Activated CD4-positive, alpha-beta T cell treated with anti-CD3 and anti-CD28 coated beads, Interleukin-10, Interleukin-2, amounts not matched to agents 100 ng/mL and 50 ng/mL, durations not matched to agents 16 hours and 8 hours (primary cell): ENCODE data around the gene TTC3.
"Not testable (repeated sequence)": the region's sequence is repeated elsewhere in the genome, so short reads cannot be mapped to it uniquely, and the experiment has no call there.

ENCODE experiments used
- DNase-seq: peaks from one replicate; pipeline ENCODE4 v3.0.0-alpha.2; 2020

TTC3 gene

GRCh38 chr21:37095821-37096220 is 22.8 kb downstream of the TTC3 start:
- DNase-seq: no peak

DNA sequence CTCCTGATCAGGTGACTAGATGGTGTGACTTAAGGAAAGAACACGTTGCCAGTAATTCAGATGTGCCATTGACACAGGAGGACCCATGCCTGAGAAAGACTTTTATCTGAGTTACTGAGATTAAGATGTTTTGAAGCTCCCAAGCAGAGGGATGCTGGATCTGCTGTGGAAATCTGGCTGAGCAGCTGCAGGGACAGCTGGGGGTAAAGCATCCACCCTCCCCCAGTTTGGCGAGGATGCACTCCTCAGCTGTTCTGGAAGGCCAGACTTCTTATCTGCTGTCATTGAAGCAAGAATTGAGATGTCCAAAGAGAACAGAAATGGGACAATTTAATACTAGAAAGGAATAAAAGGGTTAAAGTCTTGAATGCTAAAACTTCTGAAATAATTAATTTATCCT is 25.7 kb downstream of the TTC3 start:
- DNase-seq: no peak

DNA sequence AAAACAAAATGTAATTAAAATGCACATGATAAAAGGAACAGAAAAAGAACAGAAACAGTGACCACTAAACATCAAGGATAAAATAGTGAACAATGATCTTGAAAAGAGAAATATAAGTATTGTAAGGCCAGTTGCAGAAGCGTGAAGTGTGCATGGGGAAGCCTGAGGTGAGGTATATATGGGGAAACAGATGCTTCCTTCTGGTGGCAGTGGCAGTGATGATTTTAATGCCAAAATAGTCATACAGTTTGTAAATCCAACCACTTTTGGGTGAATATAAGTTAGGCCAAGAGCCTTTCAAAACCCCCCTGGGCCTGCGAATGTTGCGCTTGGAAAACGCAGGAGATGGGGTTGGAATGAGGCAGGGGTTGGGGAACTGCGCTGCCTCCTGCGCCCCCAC is 27.3 kb downstream of the TTC3 start:
- no peak for DNase-seq

- DNase-seq: no peak
Observed at GRCh38 chr21:37101384-37101783, 28.3 kb downstream of the TTC3 start.

DNA sequence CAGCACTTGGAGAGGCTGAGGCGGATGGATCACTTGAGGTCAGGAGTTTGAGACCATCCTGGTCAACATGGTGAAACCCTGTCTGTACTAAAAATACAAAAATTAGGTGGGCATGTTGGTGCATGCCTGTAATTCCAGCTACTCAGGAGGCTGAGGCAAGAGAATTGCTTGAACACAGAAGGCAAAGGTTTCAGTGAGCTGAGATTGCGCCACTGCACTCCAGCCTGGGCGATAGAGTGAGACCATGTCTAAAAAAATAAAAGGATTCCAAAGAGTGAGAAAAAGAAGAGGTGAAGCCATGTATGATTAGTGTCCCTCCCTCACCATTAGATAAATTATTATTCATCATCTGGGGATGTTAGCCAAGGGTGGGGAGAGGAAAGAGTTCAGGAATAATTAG is 29.7 kb downstream of the TTC3 start:
- DNase-seq: not testable (repeated sequence)

DNA sequence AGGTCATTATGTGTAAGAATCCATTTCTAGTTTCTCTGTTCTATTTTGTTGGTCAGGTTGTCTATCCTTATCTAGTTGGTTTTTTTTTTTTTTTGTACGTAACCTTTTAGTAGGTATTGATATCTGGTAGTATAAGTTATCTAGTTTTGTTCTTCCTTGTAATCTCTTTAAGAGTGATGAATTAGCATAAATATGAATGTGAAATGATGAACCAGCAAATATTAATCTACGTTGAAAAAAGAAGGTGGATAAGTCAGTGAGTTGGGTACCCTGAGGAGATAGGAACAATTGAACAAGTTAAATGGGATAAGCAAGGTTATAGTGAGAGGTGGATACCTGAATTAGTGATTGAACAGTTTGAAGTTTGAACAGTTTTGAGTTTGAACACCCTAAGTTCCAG is 33.9 kb downstream of the TTC3 start:
- no peak for DNase-seq

GRCh38 chr21:37111029-37111428 is 38.0 kb downstream of the TTC3 start:
- not testable (repeated sequence) for DNase-seq

DNA sequence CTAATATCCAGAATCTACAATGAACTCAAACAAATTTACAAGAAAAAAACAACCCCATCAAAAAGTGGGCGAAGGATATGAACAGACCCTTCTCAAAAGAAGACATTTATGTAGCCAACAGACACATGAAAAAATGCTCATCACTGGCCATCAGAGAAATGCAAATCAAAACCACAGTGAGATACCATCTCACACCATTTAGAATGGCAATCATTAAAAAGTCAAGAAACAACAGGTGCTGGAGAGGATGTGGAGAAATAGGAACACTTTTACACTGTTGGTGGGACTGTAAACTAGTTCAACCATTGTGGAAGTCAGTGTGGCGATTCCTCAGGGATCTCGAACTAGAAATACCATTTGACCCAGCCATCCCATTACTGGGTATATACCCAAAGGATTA is 41.2 kb downstream of the TTC3 start:
- DNase-seq: not testable (repeated sequence)

DNA sequence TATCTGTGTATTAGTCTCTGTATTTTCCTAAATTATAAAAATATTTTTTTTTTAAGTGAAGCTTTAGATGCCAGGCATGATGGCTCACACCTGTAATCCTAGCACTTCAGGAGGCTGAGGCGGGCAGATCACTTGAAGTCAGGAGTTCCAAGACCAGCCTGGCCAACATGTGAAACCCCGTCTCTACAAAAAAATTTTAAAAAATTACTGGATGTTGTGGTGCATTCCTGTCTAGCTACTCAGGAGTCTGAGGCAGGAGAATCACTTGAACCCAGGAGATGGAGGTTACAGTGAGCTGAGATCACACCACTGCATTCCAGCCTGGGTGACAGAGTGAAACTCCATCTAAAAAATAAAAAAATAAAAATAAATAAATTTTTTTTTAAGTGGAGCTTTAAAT is 43.4 kb downstream of the TTC3 start:
- not testable (repeated sequence) for DNase-seq

DNA sequence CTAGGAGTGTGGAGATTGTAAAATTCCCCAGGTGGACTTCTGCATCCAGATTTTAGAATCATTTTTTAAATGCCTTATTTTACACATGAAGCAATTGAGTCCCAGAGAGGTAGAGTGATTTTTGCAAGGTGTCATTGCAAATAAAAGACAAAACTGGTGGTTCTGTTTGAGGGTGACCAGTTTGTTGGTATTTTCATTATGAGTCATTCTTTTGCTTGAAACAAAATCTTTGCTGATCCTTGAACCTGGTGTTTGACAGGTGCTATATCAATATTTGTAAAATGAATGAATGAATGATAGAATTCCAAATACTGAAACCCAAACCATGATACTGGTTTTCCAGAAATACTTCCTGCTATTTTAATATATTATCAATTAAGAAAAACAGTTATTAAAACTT is 44.1 kb downstream of the TTC3 start:
- no peak for DNase-seq

GRCh38 chr21:37118187-37118826 is 45.3 kb downstream of the TTC3 start:
- no peak for DNase-seq

- no peak for DNase-seq
Observed at GRCh38 chr21:37119421-37120218, 46.6 kb downstream of the TTC3 start.

GRCh38 chr21:37128076-37128475 is 55.0 kb downstream of the TTC3 start:
- DNase-seq: no peak

GRCh38 chr21:37130971-37131370 is 57.9 kb downstream of the TTC3 start:
- DNase-seq: no peak

DNA sequence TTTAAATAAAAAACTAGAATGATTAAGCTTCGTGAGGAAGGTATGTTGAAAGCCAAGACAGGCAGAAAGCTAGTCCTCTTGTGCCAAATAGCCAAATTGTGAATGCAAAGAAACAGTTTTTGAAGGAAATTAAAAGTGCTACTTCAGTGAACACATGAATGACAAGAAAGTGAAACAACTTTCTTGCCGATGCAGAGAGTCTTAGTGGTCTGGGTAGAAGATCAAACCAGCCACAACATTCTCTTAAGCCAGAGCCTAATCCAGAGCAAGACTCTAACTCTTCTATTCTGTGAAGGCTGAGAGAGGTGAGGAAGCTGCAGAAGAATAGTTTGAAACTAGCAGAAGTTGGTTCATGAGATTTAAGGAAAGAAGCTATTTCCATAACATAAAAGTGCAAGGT is 63.2 kb downstream of the TTC3 start:
- DNase-seq: no peak

GRCh38 chr21:37136744-37137143 is 63.7 kb downstream of the TTC3 start:
- DNase-seq: no peak

DNA sequence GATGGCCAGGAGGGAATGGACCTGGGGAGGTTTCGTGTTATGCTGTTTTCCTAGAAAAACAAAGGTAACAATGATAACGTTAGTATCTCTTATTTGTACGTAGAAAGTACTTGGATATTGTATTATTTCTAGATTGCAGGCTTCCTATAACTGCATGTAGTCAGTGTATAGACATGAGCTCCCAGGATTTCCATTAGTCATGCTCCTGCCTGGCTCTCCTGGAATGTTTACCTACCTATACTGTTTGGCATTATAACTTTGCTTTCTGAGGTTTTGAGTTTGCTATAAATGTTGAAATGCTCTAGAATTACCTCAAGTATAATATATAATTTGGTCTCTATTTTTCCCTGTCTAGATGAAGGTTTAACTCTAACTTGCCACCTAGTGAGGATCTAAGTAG is 66.1 kb downstream of the TTC3 start:
- DNase-seq: no peak

DNA sequence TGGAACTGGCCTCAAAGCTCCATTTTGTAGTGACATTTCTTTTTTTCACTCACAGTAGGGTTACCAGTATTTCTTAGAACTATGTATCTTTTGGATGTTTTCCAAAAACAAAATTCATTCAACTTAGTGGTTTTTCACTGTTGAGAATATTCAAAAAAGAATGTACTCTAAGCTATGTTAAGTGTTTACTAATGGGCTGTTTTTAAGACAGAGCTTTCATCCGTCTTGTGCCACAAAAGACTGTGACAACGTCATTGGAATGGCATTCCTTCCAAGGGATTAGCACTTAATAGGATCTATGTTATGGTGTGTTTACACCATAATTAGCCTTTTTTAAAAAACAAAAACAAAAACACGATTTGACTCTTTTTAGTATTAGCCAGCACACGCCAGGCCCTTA is 66.8 kb downstream of the TTC3 start:
- DNase-seq: no peak

GRCh38 chr21:37143392-37143791 is 70.3 kb downstream of the TTC3 start:
- not testable (repeated sequence) for DNase-seq

DNA sequence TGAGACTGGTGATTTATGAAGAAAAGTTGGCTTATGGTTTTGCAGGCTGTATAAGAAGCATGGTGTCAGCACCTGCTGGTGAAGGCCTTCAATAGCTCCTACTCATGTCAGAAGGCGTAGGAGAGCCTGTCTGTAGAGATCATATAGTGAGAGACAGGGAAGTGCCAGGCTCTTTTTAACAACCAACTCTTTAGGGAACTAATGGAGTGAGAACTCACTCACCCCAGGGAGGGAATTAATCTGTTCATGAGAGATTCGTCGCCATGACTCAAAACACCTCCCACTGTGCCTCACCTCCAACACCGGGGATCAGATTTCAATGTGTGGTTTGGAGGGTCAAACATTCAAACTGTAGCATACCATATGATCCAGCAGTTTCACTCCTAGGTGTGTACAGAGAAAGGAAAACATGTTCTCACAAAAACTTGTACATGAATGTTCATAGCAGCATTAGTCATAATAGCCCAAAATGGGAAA is 72.6 kb downstream of the TTC3 start:
- DNase-seq: no peak

GRCh38 chr21:37146320-37147235 is 73.5 kb downstream of the TTC3 start:
- DNase-seq: peak; percentile 18

- no peak for DNase-seq
Observed at GRCh38 chr21:37149411-37149810, 76.4 kb downstream of the TTC3 start.

DNA sequence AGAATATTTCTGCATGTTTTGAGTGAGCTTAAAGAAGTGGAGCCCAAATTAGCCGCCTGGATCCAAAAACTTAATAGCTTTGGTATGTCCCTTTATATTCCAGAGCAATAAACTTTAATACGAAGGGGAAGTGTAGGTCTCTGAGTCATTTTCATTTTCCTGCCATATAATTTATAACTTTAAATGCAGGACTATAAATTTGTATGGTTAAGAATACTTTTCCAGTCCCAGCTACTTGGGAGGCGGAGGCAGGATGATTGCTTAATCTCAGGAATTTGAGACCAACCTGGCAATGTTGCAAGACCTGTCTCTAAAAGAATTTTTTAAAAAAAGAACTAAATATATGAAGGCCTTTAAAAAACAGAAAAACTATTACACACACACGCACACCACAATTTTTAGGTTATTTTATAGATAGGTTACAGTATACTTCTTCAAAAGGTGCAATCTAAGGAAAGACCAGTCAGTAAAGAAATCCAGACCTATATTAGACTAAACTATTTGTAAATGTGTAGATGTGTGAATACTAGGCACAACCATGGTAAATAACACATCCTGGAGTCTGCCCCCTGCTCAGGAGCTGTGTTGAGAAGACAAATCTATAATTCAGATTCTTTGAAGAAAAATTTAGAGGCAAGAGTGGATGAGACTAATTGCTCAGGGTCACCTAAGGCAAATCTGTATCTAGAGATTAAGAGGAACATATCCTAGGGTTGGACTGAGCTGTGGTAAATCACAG is 80.3 kb downstream of the TTC3 start:
- DNase-seq: no peak
